Stimulated activated naive CD8-positive, alpha-beta T cell treated with anti-CD3 and anti-CD28 coated beads, Interleukin-15, amount 100 ng/mL, for 72 hours (primary cell): ENCODE results near the gene CNDP1.

ENCODE experiments used
- ATAC-seq: fragments of 150-1000 bp; cut with Tn5 transposase; 2 replicates; pipeline ENCODE4 v1.10.0; 2021; ENCODE audit warnings: mild to moderate bottlenecking, moderate library complexity
- DNase-seq, 2 donors: peaks; one replicate each; pipeline ENCODE4 v3.0.0; 2021 to 2022
- H3K27ac Mint-ChIP-seq, 2 donors: one replicate each; pipeline ENCODE4 v1.8.0; 2022; ENCODE audit warnings: mild to moderate bottlenecking in 2 of 2, mixed read lengths in 2 of 2, moderate library complexity in 2 of 2
- H3K27me3 Mint-ChIP-seq: one replicate; pipeline ENCODE4 v1.8.0; 2022; ENCODE audit warnings: mixed read lengths
- H3K4me1 Mint-ChIP-seq: one replicate; pipeline ENCODE4 v1.8.0; 2022; ENCODE audit warnings: mild to moderate bottlenecking, mixed read lengths
- H3K4me3 Mint-ChIP-seq, 2 donors: one replicate each; pipeline ENCODE4 v1.8.0; 2022; ENCODE audit warnings: mild to moderate bottlenecking in 2 of 2, mixed read lengths in 2 of 2, moderate library complexity in 1 of 2
- H3K9me3 Mint-ChIP-seq, 2 donors: one replicate each; pipeline ENCODE4 v1.8.0; 2022; ENCODE audit warnings: mixed read lengths in 2 of 2

The CNDP1 gene

GRCh38 chr18:74569401-74569800 lies 35.1 kb downstream of the CNDP1 start:
- H3K27ac Mint-ChIP-seq = no peak overlapping the region
- ATAC-seq (no peak), DNase-seq (no peak)
- peaks cover 26% of the 10 kb centered on the region for H3K27me3 Mint-ChIP-seq
- H3K4me3 Mint-ChIP-seq = no peak overlapping the region
- peaks cover 11 to 26% of the 10 kb centered on the region in 2 donors for H3K9me3 Mint-ChIP-seq
- no peaks in the 10 kb centered on the region for H3K4me1 Mint-ChIP-seq

- Mint-ChIP-seq H3K9me3 (peaks cover 11 to 26% of the 10 kb centered on the region in 2 donors), H3K27me3 (peaks cover 20% of the 10 kb centered on the region), H3K27ac (no peak overlapping the region), H3K4me1 (no peaks in the 10 kb centered on the region), H3K4me3 (no peak overlapping the region)
- ATAC-seq = no peak
- DNase-seq = no peak
Measured at GRCh38 chr18:74570266-74570665, 36.0 kb downstream of the CNDP1 start.

DNA sequence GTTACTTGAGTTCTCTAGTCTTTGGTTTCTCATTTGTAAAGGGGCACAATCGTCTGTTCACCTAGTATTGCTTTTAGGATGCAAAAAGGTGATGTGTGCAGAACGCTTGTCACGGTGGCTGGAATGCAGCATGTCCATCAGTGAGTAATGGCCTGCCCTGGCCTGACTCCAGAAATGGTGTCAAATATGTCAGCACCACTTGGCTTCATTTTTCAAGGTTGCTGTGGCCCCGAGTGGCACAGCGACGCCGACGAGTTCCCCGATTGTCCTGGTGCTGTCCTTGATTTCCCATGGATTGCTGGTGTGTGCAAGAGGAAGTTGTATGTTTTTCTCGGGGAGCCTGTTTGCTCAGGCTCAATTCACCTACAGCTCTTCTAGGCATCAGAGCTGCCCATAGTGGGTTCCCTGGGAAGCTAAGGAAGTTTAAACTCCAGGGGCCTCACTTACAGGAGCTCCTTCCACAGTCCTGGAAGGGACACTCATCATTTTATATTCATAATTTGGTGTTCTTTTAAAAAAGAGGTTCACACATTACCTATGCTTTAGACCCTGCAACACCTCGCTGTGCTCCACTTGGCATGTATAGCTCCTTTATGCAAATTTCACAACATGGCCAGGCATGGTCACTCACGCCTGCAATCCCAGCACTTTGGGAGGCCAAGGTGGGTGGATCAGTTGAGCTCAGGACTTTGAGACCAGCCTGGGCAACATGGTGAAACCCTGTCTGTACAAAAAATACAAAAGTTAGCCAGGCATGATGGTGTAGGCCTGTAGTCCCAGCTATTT lies 37.8 kb downstream of the CNDP1 start:
- no peaks in the 10 kb centered on the region for H3K4me1 Mint-ChIP-seq
- H3K27me3 Mint-ChIP-seq = peaks cover 18% of the 10 kb centered on the region
- peaks cover 2 to 16% of the 10 kb centered on the region in 2 donors for H3K9me3 Mint-ChIP-seq
- no peak overlapping the region for H3K27ac Mint-ChIP-seq
- ATAC-seq = no peak
- no peak overlapping the region for H3K4me3 Mint-ChIP-seq
- no peak for DNase-seq

DNA sequence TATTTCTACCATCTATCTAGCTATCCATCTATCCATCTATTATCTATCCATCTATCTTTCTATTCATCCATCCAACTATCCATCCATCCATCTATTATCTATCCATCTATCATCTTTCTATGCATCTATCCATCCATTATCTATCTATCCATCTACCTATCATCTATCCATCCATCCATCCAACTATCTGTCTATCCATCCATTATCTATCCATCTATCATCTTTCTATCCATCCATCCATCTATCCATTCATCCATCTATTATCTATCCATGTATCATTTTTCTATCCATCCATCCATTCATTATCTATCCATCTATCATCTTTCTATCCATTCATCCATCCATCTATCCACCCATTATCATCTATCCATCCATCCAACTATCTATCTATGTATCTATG lies 38.8 kb downstream of the CNDP1 start:
- DNase-seq (no peak), ATAC-seq (no peak)
- Mint-ChIP-seq H3K4me1 (no peaks in the 10 kb centered on the region), H3K27me3 (peaks cover 15% of the 10 kb centered on the region), H3K27ac (no peak overlapping the region), H3K4me3 (no peak overlapping the region), H3K9me3 (peaks cover 0 to 8% of the 10 kb centered on the region in 2 donors)

DNA sequence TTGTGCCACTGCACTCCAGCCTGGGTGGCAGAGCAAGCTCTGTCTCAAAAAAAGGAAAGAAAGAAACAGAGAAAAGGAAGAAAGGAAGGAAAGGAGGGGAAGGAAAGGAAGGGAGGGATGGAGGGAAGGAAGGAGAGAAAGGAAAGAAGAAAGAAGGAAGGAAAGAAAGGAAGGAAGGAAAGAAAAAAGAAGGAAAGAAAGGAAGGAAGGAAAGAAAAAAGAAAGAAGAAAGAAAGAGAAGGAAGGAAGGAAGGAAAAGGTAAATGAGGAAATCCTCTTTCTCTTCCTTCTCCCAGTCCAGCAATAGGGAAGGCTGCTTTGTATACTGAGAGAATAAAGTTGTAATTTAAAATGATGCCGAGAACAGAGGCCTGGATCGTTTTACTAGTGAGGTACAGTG lies 40.6 kb downstream of the CNDP1 start:
- H3K4me1 Mint-ChIP-seq = no peaks in the 10 kb centered on the region
- H3K9me3 Mint-ChIP-seq = no peaks in the 10 kb centered on the region
- H3K27me3 Mint-ChIP-seq = peaks cover 18% of the 10 kb centered on the region
- ATAC-seq (no peak), DNase-seq (no peak)
- H3K27ac Mint-ChIP-seq = no peak overlapping the region
- H3K4me3 Mint-ChIP-seq = no peak overlapping the region

DNA sequence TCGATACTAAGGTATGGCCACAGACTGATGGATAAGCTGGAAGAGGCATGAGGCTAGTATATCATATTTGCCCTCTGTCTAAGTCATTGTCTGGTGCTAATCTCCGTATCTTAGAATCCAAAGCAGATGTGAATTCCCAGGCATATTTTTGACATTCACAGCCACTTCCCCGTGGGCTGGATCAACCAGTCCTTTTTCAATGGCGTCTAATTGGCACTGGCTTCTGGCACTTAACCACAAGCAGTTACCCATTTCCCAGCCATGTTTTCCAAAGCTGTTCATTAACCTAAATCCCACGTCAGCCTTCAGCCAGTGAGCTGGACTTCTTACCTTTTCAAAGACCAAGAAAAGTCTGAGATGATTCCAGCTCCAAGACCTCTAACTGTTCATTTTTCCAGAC lies 42.7 kb downstream of the CNDP1 start:
- ATAC-seq = no peak
- H3K27me3 Mint-ChIP-seq = peaks cover 33% of the 10 kb centered on the region
- H3K27ac Mint-ChIP-seq = no peak overlapping the region
- no peak for DNase-seq
- no peak overlapping the region for H3K4me3 Mint-ChIP-seq
- H3K4me1 Mint-ChIP-seq = no peaks in the 10 kb centered on the region
- no peaks in the 10 kb centered on the region for H3K9me3 Mint-ChIP-seq

GRCh38 chr18:74579496-74580065 lies 45.3 kb downstream of the CNDP1 start:
- H3K4me1 Mint-ChIP-seq = no peaks in the 10 kb centered on the region
- no peak overlapping the region for H3K27ac Mint-ChIP-seq
- H3K27me3 Mint-ChIP-seq = peaks cover 39% of the 10 kb centered on the region
- no peaks in the 10 kb centered on the region for H3K9me3 Mint-ChIP-seq
- ATAC-seq (no peak), DNase-seq (no peak)
- no peak overlapping the region for H3K4me3 Mint-ChIP-seq

DNA sequence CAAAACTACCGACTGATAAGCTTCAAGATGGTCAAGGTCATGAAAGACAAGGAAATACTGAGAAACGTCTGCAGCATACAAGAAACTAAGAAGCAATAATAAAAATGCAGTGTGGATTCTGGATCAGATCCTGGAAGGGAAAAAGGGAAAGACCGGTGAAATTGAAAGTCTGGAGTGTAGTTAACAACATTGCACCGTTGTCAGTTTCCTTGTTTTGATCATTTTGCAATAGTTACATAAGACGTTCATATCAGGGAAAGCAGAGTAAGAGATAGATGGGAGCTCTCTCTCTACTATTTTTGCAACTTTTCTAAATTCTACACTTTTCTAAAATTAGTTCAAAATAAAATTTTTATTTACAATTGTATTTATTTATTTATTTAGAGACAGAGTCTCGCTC lies 48.3 kb downstream of the CNDP1 start:
- Mint-ChIP-seq H3K9me3 (no peaks in the 10 kb centered on the region), H3K27me3 (peaks cover 48% of the 10 kb centered on the region), H3K4me3 (no peak overlapping the region), H3K27ac (no peak overlapping the region), H3K4me1 (no peaks in the 10 kb centered on the region)
- no peak for ATAC-seq
- no peak for DNase-seq

DNA sequence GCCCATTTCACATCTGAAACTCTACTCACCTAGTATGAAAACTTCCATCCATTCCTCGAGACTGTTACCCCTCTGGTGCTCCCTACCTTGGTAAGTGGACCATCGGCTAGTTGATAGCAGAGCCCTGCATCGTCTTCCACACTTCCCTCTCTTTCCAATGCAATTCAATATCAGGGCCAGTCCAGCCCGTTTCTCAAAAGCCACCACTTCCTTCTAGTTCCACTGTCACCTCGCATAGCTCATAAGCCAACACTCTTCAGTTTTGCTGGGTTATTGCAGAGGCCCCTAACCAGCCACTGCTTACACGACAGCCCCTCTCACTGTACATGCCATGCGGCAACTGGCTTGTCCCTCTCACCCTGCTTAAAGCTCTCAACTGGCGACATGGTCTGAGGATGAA lies 53.1 kb downstream of the CNDP1 start:
- H3K4me3 Mint-ChIP-seq = no peak overlapping the region
- H3K27me3 Mint-ChIP-seq = peaks cover 15% of the 10 kb centered on the region
- no peak overlapping the region for H3K27ac Mint-ChIP-seq
- peaks cover 7% of the 10 kb centered on the region for H3K4me1 Mint-ChIP-seq
- DNase-seq (no peak), ATAC-seq (no peak)
- H3K9me3 Mint-ChIP-seq = no peaks in the 10 kb centered on the region

- no peak overlapping the region for H3K4me3 Mint-ChIP-seq
- ATAC-seq (no peak), DNase-seq (no peak)
- peaks cover 9% of the 10 kb centered on the region for H3K27me3 Mint-ChIP-seq
- no peaks in the 10 kb centered on the region for H3K9me3 Mint-ChIP-seq
- no peak overlapping the region for H3K27ac Mint-ChIP-seq
- H3K4me1 Mint-ChIP-seq = peaks cover 13% of the 10 kb centered on the region
Measured at GRCh38 chr18:74589021-74589420, 54.7 kb downstream of the CNDP1 start.

GRCh38 chr18:74589811-74590210 lies 55.5 kb downstream of the CNDP1 start:
- no peaks in the 10 kb centered on the region for H3K9me3 Mint-ChIP-seq
- peaks cover 7% of the 10 kb centered on the region for H3K27me3 Mint-ChIP-seq
- H3K27ac Mint-ChIP-seq = no peak overlapping the region
- DNase-seq (no peak), ATAC-seq (no peak)
- H3K4me3 Mint-ChIP-seq = no peak overlapping the region
- peaks cover 17% of the 10 kb centered on the region for H3K4me1 Mint-ChIP-seq

DNA sequence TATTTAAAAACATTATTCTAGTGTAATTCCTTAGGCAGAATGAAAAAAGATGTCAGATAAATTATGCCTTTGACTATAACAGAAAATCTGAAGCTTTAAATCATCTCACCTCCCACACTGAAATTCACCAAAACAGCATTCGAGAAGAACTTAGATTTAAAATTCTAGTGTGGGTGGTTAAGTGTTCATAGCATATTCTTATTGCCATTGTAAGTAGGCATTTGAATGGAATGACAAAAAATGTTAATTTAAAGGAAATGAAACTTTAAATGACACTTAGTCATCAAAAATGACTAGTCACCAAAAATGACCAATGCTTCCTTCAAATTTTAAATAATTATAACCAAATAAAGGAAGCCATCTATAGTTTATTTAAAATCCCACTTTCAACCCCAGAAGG lies 56.4 kb downstream of the CNDP1 start:
- DNase-seq (no peak), ATAC-seq (no peak)
- H3K4me3 Mint-ChIP-seq = no peak overlapping the region
- no peak overlapping the region for H3K27ac Mint-ChIP-seq
- no peaks in the 10 kb centered on the region for H3K27me3 Mint-ChIP-seq
- H3K9me3 Mint-ChIP-seq = no peaks in the 10 kb centered on the region
- H3K4me1 Mint-ChIP-seq = peaks cover 26% of the 10 kb centered on the region

GRCh38 chr18:74595431-74595830 lies 61.1 kb downstream of the CNDP1 start:
- ATAC-seq = no peak
- no peaks in the 10 kb centered on the region for H3K9me3 Mint-ChIP-seq
- DNase-seq = no peak
- H3K4me3 Mint-ChIP-seq = peak overlapping the region; percentile 66 to 95
- H3K27ac Mint-ChIP-seq = no peak overlapping the region
- H3K4me1 Mint-ChIP-seq = peaks cover 51% of the 10 kb centered on the region
- H3K27me3 Mint-ChIP-seq = no peaks in the 10 kb centered on the region

- Mint-ChIP-seq H3K9me3 (no peaks in the 10 kb centered on the region), H3K27ac (peak overlapping the region; percentile 99 to 100), H3K27me3 (no peaks in the 10 kb centered on the region), H3K4me3 (peak overlapping the region; percentile 95 to 99), H3K4me1 (peaks cover 52% of the 10 kb centered on the region)
- ATAC-seq (peak; percentile 56), DNase-seq (peak; percentile 66 to 74)
Measured at GRCh38 chr18:74597034-74597661, 62.8 kb downstream of the CNDP1 start.

DNA sequence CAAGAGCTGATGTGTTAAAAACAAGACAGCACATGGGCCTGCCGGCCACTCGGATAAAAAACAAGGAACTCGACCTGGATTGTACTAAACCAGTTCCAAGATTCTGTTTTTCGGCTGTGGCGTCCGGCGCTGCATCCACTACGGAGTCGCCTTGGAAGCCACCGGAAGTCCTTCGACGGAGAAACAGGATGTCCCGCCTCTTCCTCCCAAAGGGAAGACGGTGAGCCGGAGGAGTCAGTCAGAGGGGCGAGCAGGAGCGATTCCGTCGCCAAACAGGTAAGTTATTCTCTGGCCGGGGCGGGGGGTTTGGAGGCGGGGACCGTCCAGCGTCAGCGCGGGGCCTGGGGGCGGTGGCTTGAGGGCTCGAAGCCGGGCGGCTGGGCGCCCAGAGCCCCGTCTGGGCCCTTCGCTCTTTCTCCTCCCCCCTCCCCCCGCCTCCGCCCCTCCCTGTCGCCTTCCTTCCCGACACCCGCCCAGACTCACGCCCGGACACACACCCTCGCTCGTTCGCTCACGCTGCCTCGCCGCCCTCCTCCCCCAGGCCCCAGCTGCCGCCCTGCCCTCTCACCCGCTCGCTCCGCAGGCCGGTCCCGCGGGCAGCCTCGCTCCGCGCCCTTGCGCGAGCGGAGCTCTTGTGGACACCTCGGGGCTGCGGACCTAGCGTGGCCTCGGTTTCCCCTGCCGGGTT lies 63.5 kb downstream of the CNDP1 start, which contains the start of gene ZNF407:
TSS of gene ZNF407 (plus strand) at position 209 of the 688 bp plus-strand sequence. CDS start 33,150 bp downstream, outside the sequence.
- Mint-ChIP-seq H3K4me1 (peaks cover 52% of the 10 kb centered on the region), H3K27me3 (no peaks in the 10 kb centered on the region), H3K9me3 (no peaks in the 10 kb centered on the region), H3K27ac (peak within 1 kb of the TSS; percentile 99 to 100), H3K4me3 (peak within 1 kb of the TSS; percentile 95 to 99)
- ATAC-seq = peak; percentile 84
- peak; percentile 83 to 88 for DNase-seq
